Effector memory CD8-positive, alpha-beta T cell (primary cell): ENCODE measurements around the gene ASXL1.
A peak's percentile ranks its signal among the peaks of the same experiment; 100 is the strongest.

ENCODE experiments used
- ATAC-seq: fragments of 150-1000 bp; cut with Tn5 transposase; replicated peaks from 2 replicates; pipeline ENCODE4 v1.10.0; 2021; ENCODE audit warnings: mild to moderate bottlenecking, moderate library complexity
- DNase-seq, 3 experiments: peaks; one replicate each; pipeline ENCODE4 v3.0.0; 2021
- H3K27ac Mint-ChIP-seq, 2 donors: one replicate each; pipeline ENCODE4 v1.8.0; 2022; ENCODE audit warnings: mild to moderate bottlenecking in 2 of 2, mixed read lengths in 2 of 2, moderate library complexity in 2 of 2
- H3K27me3 Mint-ChIP-seq, 2 donors: one replicate each; pipeline ENCODE4 v1.8.0; 2022; ENCODE audit warnings: mixed read lengths in 2 of 2
- H3K36me3 Mint-ChIP-seq: one replicate; pipeline ENCODE4 v1.8.0; 2022; ENCODE audit warnings: mild to moderate bottlenecking, moderate library complexity, mixed read lengths; ENCODE audit not compliant: insufficient read depth
- H3K4me1 Mint-ChIP-seq, 2 donors: one replicate each; pipeline ENCODE4 v1.8.0; 2022; ENCODE audit warnings: low read depth in 2 of 2, mixed read lengths in 2 of 2
- H3K4me3 Mint-ChIP-seq, 2 donors: one replicate each; pipeline ENCODE4 v1.8.0; 2022; ENCODE audit warnings: mild to moderate bottlenecking in 2 of 2, mixed read lengths in 2 of 2, moderate library complexity in 2 of 2
- H3K9me3 Mint-ChIP-seq, 2 donors: one replicate each; pipeline ENCODE4 v1.8.0; 2022; ENCODE audit warnings: mixed read lengths in 2 of 2

The ASXL1 gene

GRCh38 chr20:32481311-32482142 is 123.4 kb downstream of the ASXL1 start:
- Mint-ChIP-seq H3K4me1 (peaks cover 47 to 52% of the 10 kb centered on the region in 2 donors), H3K4me3 (peak overlapping the region; percentile 88 to 92), H3K9me3 (no peaks in the 10 kb centered on the region), H3K27me3 (no peaks in the 10 kb centered on the region), H3K27ac (peak overlapping the region in 1 of 2 donors; percentile 60), H3K36me3 (peaks cover 20% of the 10 kb centered on the region)
- ATAC-seq (no peak), DNase-seq (no peak)

- peak overlapping the region in 1 of 2 donors; percentile 60 for H3K27ac Mint-ChIP-seq
- no peak for ATAC-seq
- peaks cover 48 to 50% of the 10 kb centered on the region in 2 donors for H3K4me1 Mint-ChIP-seq
These were observed 124.0 kb downstream of the ASXL1 start for GRCh38 chr20:32482143-32482441.

GRCh38 chr20:32482442-32483261 is 124.5 kb downstream of the ASXL1 start:
- no peaks in the 10 kb centered on the region for H3K27me3 Mint-ChIP-seq
- no peaks in the 10 kb centered on the region for H3K9me3 Mint-ChIP-seq
- peak overlapping the region; percentile 60 to 80 for H3K27ac Mint-ChIP-seq
- peaks cover 26% of the 10 kb centered on the region for H3K36me3 Mint-ChIP-seq
- ATAC-seq (peak; percentile 34), DNase-seq (peak; percentile 20 to 28 (median 24))
- peaks cover 46 to 48% of the 10 kb centered on the region in 2 donors for H3K4me1 Mint-ChIP-seq
- peak overlapping the region; percentile 88 to 92 for H3K4me3 Mint-ChIP-seq

More at GRCh38 chr20:32482143-32482441, 124.0 kb downstream of the ASXL1 start:
- DNase-seq, result no peak
- Mint-ChIP-seq H3K36me3 (peaks cover 26% of the 10 kb centered on the region), H3K27me3 (no peaks in the 10 kb centered on the region), H3K9me3 (no peaks in the 10 kb centered on the region), H3K4me3 (peak overlapping the region; percentile 88 to 92)

GRCh38 chr20:32483351-32484224 is 125.5 kb downstream of the ASXL1 start:
- peaks cover 37 to 46% of the 10 kb centered on the region in 2 donors for H3K4me1 Mint-ChIP-seq
- ATAC-seq (peak; percentile 73), DNase-seq (peak; percentile 55 to 77 (median 69))
- peak overlapping the region; percentile 80 to 82 for H3K27ac Mint-ChIP-seq
- H3K36me3 Mint-ChIP-seq, result peaks cover 26% of the 10 kb centered on the region
- H3K27me3 Mint-ChIP-seq, result no peaks in the 10 kb centered on the region
- peak overlapping the region; percentile 88 to 92 for H3K4me3 Mint-ChIP-seq
- no peaks in the 10 kb centered on the region for H3K9me3 Mint-ChIP-seq

- DNase-seq (peak in 1 of 3 experiments; percentile 16), ATAC-seq (no peak)
- Mint-ChIP-seq H3K27me3 (no peaks in the 10 kb centered on the region), H3K4me3 (peak overlapping the region; percentile 88 to 92), H3K27ac (peak overlapping the region; percentile 80 to 85), H3K36me3 (peaks cover 26% of the 10 kb centered on the region), H3K9me3 (no peaks in the 10 kb centered on the region), H3K4me1 (peaks cover 37 to 44% of the 10 kb centered on the region in 2 donors)
These were observed 126.3 kb downstream of the ASXL1 start for GRCh38 chr20:32484225-32484957.

GRCh38 chr20:32484958-32485769 is 127.0 kb downstream of the ASXL1 start:
- H3K36me3 Mint-ChIP-seq, result peaks cover 28% of the 10 kb centered on the region
- H3K9me3 Mint-ChIP-seq, result no peaks in the 10 kb centered on the region
- no peaks in the 10 kb centered on the region for H3K27me3 Mint-ChIP-seq
- ATAC-seq (peak; percentile 70), DNase-seq (peak; percentile 73 to 82 (median 78))
- H3K27ac Mint-ChIP-seq, result peak overlapping the region; percentile 55 to 85
- peaks cover 31 to 36% of the 10 kb centered on the region in 2 donors for H3K4me1 Mint-ChIP-seq
- peak overlapping the region; percentile 88 to 92 for H3K4me3 Mint-ChIP-seq

GRCh38 chr20:32485770-32486478 is 127.8 kb downstream of the ASXL1 start:
- ATAC-seq (no peak), DNase-seq (no peak)
- Mint-ChIP-seq H3K36me3 (peaks cover 28% of the 10 kb centered on the region), H3K4me1 (peaks cover 29 to 34% of the 10 kb centered on the region in 2 donors), H3K27ac (peak overlapping the region; percentile 55 to 85), H3K27me3 (no peaks in the 10 kb centered on the region), H3K4me3 (peak overlapping the region; percentile 88 to 92), H3K9me3 (no peaks in the 10 kb centered on the region)

- Mint-ChIP-seq H3K27me3 (no peaks in the 10 kb centered on the region), H3K4me1 (peaks cover 37 to 38% of the 10 kb centered on the region in 2 donors)
These were observed 129.2 kb downstream of the ASXL1 start for GRCh38 chr20:32487381-32487780.

GRCh38 chr20:32488066-32488838 is 130.1 kb downstream of the ASXL1 start:
- H3K9me3 Mint-ChIP-seq, result no peaks in the 10 kb centered on the region
- H3K4me1 Mint-ChIP-seq, result peaks cover 41 to 42% of the 10 kb centered on the region in 2 donors
- no peaks in the 10 kb centered on the region for H3K27me3 Mint-ChIP-seq
- DNase-seq (no peak), ATAC-seq (no peak)
- peaks cover 30% of the 10 kb centered on the region for H3K36me3 Mint-ChIP-seq
- H3K4me3 Mint-ChIP-seq, result no peak overlapping the region
- peak overlapping the region; percentile 55 to 78 for H3K27ac Mint-ChIP-seq

More at GRCh38 chr20:32487381-32487780, 129.2 kb downstream of the ASXL1 start:
- DNase-seq, result no peak
- Mint-ChIP-seq H3K36me3 (peaks cover 28% of the 10 kb centered on the region), H3K4me3 (no peak overlapping the region), H3K27ac (peak overlapping the region; percentile 54 to 55), H3K9me3 (no peaks in the 10 kb centered on the region)
- ATAC-seq, result no peak
